ENCODE data around the gene DOCK10.
A peak's percentile ranks its signal among the peaks of the same experiment; 100 is the strongest.
"Not testable (repeated sequence)": the region's sequence is repeated elsewhere in the genome, so short reads cannot be mapped to it uniquely, and the experiment has no call there.

Gene DOCK10

DNA sequence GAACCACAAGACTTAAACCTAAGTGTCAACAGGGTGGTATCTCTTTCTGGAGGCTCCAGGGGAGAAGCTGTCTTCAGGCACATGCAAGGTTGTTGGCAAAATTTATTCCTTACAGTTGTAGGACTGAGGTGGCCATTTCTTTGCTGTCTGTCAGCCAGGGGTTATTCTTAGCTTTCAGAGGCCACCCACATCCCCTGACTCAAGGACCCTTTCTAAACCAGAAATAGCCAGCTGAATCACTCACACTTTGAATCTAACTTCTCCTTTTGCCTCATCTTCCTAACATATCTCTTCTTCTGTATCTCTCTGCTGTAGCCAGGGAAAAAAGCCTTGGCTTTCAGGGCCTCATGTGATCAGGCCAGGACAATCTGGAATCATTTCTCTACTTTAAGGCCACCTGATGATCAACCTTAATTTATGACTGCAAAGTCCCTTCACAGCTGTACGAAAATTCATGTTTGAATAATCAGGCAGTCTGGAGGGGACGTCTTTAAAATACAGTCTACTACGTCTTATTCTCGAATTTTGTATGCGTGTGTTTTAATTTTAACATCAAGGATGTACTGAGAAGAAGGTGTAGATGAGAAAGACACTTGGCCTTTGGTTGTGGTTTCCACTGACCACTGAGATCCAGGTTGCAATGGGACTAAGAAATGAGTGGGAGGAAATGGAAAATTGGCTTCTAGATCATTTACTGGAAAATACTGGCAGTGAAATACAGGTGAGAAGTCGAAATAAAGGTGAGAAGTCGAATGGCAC is 90.4 kb downstream of the DOCK10 start:
- DNase-seq, result no peak

DNA sequence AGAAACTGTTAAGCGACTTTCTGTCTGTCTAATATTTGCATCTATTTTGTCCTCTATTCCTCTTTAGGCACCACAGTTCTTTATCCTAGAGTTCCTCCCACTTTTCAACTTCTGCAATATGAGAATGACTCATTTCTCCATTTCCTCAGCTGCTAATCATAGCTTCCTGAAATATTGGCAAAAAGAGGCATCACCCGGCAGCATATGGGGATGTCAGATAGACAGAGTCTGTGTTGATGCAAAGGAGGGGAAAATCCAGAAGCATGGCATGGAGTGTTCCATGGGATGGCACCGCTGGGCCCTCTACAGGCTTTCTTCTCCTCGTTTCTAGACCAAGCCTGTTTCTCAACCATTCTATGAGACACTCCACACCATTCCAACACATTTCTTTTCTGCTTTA is 93.4 kb downstream of the DOCK10 start:
- no peak for DNase-seq

DNA sequence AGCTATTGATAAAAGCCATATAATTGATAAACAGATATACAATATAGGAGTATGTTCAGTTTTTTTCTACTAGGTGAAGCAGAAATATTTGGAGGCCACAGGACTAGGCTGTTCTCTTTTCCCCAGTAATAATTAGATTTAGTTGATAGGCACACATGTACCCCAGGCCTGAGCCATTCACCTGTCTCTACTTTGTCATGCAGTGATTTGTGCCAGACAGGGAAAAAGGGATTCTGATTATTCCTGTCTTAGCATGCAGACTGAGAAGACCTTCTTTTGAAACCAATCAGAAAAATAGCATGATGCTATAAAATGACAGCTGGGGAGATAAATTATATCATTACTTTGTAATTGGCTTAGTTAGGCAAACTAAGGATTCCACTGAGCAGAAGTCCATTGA is 94.3 kb downstream of the DOCK10 start:
- DNase-seq, result no peak

DNA sequence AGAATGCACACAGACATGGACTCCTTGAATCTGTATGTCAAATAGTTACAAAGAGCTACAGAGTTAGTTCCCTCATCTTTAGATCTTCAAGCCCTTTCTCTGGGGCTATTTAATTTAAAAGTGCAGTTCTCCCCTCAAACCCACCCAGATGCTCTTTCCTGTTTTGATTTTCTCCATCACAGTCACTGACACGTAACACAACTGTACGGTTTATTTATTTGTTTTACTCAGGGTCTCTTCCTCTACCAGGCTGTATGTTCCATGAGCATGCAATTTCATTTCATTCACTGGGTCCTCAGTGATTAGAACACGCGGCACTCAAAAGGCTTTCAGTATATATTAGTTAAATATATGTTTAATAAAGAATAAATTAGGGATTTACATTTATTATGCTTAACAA is 94.7 kb downstream of the DOCK10 start:
- no peak for DNase-seq

DNA sequence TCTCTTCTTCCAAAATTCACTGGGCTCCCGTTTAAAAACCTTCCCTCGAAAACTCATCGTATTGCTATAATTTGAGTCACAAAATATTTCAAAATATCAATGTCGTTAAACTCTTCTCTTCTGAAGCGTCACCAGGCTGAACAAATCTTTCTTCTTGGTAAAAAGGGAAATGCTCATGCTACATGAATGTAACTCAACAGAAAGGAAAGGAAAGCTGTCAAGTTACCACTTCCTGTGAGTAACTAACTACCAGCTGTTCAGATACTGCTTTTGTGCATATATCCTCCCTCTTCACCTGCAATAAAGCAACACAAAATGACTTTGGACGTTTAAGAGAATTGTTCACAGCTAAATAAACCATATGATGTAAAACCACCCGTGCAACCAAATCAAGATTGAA is 95.4 kb downstream of the DOCK10 start:
- no peak for DNase-seq

DNA sequence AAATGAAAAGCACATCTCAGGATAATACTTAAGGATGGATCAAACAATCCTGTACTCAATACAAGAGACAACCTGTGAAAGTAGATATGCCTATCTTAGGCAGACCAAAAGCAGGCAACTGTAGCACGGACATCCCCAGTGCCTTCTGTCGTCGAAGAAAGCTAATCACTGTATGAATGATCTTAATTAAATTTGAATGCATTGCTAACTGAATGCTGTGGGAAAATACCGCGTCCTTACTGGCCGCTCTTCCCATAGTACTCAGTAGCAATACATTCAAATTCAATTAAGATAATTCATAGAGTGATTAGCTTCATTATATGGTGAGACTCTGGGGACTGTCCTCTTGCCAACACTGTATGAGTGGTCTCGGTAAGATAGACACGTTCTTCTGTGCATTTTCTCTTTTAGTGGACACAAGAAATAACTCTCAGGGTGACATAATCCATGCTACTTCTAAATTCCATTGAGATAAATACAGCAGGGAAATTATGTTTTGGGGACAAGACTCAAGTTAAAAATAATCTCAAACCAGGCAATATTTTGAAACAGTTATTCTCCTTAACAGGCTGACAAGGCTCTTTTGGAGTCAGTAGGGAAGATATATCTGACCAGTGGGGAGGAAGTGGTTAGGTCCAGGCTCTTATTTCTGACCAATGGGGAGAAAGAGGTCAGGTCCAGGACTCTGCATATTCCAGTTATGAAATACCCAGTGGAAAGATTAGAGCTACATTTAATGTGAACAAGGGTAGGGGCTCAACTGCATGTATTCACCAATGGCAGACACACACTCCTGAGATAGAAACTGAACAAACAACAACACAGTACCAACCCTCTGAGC is 97.3 kb downstream of the DOCK10 start:
- DNase-seq, result peak in 1 of 58 donors; percentile 10

DNA sequence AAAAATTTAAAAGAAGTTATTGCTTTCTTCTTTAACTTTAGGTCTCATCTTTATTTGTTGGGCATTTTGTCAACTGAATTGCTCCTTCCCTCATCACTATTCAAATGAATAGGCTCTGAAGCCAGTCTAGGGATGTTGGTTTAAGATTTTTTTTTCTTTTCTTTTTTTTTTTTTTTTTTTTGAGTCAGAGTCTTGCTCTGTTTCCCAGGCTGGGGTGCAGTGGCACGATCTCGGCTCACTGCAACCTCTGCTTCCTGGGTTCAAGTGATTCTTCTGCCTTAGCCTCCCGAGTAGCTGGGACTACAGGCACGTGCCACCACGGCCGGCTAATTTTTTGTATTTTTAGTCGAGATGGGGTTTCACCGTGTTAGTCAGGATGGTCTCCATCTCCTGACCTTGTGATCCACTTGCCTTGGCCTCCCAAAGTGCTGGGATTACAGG is 98.6 kb downstream of the DOCK10 start:
- DNase-seq, result not testable (repeated sequence)

DNA sequence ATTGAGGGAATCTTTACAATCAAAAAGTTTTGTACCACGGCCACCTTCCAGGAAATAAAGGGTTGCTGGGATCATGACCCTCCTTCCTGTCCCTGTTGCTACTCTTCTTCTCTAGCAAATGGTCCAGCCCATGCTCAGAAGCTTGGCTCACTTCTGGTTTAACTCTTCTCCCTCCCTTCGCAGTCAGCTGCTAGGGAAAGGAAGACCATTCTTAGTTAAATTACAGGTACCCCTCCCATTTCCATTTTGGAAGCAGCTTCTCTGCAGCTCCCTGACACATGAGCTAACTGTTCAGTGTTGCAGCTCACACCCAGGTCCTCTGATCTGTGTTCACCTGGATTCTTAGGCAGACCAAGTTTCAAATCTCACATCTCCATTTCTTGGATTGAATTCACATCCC is 100.3 kb downstream of the DOCK10 start:
- DNase-seq, result no peak

DNA sequence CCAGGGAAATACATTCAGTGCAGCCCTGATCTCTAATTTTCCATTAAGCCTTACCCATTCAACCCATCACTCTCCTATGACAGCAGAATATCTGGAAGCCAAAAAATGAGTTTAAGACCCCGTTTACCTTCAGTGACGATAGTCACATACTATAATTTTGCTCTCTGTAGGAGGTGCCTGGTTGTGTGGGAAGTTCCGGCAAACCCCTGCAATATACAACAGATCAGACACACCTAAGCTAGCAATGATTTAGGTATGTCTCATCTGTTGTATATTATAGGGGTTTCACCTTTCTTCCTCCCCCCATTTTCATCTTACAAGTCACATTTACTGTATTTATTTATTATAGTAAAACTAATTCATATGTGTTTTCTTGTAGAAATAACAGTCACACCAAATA is 101.7 kb downstream of the DOCK10 start:
- no peak for DNase-seq

DNA sequence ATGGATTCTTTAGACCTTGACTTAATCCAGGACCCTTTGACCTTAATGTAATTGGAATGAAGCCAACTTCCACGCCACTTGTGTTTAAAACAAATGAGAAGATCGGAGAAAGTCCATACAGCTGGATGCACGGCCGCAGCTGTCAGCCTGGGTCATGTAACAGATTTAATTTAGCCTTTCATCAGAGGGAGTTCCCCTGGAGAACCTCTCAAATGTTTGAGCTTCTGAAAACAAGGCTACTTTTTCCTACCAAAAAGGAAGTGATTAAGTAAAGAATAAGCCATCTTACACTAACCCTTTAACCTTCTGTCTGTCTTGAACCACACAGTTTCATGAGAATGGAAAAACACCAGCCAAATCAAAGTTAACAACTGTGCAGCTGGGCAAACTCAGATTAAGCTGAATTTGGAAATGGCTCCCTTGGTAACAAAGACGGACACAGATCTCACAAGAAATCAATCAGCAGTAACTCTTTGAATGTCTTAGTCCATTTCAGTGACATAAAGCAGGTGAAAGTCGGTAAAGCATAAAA is 103.6 kb downstream of the DOCK10 start:
- no peak for DNase-seq

DNA sequence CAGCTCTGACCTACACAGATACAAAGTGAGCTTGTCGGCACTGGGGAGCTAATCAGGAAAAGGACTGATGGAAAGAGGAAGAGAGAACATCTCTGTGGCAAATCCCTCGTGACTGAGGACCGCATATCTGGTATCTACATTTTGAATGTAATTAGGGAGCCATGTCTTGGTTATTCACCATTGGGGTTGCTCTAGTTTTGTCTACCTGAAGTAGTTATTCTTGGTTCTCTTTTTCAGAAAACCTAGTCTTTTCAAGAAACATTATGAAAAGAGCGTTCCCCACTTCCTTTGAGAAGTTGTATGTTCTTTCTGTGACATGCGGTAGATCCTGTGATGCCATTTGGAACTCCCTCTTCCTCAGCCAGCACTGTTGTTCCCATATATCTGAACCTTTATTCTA is 104.4 kb downstream of the DOCK10 start:
- DNase-seq, result peak in 1 of 58 donors; percentile 13

DNA sequence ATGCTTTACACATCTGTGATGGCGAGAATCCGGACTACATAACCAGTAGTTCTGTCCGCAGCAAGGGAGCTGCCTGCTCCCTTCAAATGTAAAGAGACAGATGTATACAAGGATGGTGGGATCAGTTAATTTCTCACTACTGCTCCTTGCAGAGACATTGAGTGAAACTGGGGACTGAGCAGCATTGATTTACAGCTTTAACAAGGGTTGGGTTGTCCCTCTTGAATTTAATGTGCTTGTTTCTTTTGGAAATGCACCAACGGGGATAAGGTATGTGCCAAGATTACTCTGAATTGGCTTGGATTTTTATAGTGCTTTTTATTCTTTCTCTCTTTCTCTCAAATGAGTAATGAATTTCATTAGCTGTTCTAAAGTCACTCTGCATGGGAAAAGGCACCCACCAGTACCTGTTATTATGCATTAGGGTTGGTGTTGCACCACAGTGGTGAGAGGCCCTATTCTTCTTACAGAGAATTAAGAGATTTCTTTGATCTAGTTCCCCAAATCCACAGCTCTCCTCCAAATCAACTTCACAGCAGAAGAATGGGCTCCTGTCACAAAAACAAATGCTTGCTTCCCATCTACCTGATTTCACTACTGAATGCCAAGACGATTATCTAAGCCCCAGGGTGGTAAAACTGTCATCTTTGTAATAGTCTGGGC is 107.6 kb downstream of the DOCK10 start:
- DNase-seq, result no peak

DNA sequence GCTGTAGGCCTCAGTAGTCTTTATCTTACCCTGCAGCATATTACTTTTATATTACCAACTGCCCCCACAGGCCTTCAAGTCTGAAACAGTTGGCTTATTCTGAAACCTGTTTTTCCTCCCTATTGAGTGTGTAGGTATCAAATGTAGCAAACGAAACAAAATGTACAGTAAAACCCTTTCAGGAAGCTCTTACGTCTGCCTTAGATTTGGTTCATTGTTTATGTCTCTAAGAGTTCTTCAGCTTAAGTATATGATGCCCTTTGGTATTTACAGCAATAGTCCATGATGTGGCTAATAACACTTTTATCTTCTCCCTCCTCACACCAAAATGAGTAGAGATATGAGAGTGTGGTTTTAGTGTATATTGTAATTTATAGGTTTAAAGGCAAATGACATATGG is 108.8 kb downstream of the DOCK10 start:
- no peak for DNase-seq

DNA sequence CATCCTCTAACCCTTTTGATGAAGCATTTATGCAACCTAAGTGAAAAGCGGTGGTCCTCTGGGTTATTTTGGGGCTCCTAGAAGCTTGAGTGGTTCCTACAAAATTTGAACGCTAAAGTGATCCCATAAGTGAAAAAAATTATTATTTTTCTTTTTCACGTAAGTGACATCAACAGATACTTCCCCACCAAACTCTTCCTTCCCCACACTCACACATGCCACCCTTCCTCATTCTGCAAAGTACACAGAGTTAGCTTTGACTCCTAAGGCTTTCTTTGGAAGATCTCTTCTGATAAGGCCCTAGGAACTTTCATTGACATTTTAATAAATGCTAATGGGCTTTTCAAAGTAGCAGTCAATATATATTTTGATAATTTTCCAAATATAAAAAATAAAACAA is 109.7 kb downstream of the DOCK10 start:
- DNase-seq, result no peak

DNA sequence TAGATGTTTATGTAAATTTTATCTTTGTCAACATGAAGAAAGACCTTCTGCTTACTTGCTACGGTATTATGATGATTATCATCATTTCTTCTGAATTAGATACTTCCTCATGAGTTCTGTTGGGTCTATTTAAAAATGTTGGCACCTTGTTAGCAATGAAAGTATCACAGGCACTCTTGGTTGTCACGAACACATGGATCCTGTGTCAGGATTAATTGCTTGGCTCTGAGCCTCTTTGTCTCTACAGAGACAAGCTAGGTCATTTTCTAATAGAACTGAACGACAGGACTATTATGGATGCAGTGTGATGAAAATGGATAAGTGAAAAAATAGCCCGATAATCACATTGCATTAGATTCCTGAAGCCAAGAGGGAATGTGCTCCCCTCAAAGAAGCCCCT is 110.3 kb downstream of the DOCK10 start:
- DNase-seq, result no peak

DNA sequence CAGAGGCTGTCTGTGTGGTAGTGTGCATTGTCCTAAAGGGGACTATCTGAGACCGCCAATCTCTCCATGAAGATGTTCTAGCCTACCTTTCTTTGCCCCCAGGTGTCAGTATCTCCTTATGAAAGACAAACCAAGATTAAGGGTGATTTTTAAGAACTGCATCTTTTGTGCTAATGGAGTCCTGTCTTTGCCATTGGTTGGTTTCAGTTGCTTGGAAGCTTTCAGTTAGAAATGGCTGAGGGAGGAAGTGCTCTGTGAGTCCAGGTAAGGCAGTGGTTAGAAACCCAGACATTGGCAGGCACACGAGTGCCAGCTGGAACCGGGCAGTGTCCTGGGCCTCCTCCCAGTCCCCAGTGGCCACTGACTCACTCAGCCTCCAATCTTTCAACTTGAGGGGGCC is 111.3 kb downstream of the DOCK10 start:
- no peak for DNase-seq

DNA sequence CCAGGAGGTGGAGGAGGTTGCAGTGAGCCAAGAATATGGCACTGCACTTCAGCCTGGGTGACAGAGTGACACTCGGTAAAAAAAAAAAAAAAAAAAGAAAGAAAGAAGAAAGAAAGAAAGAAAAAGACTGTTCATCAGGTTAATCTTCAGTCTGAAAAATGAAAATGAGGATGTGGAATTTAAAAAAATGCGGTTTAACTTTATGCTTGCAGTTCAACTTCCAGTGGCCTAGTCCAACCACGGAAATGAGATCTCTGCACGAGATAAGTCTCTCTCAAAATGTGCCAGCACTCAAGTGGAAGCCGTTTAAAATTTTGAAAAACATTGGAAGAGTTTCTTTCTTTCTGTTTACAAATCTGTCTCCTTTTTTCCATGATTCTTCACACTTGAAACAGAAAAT is 112.1 kb downstream of the DOCK10 start:
- no peak for DNase-seq

DNA sequence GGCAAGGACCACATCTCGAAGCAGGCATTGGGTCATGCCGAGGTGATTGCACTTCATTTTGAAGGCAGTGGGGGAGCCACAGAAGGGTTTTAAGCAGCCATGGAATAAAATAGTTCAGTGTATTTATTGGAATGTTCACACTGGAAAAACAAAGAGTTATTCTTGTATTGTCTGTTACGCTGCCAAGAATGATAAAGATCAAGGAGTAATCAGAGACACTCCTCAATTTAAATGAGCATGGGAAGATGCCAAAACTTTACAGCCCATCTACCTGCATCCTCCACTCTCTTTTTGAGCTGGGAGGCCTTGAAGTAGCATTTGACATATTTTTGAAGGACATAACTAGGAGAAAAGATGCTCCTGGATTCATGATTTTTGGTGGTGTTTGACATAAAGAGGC is 112.8 kb downstream of the DOCK10 start:
- DNase-seq, result no peak

DNA sequence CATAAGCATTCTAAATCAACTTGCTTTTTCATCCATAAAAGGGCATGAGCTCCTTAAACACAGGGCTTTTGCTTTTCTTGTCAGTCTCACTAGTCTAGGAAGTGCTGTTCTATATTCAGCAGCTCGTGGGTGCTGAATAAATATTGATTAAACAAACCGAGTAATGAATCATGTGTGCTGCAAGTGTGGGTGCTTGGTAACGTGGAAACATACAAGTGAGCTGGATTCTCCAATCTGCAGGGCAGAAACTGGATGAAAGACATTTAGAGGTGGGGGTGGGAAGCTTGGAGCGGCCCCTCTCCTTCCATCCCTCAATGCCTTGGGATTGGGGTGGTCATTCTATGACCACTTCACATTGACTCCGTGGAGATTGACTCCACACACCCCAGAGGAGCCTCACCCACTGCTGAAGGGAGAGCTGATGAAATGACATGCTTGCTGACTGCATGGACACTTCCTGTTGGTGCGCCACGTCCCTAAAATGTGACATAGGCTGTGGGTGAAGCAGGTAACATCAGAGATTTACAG is 114.6 kb downstream of the DOCK10 start:
- DNase-seq, result peak in 1 of 58 donors; percentile 24

DNA sequence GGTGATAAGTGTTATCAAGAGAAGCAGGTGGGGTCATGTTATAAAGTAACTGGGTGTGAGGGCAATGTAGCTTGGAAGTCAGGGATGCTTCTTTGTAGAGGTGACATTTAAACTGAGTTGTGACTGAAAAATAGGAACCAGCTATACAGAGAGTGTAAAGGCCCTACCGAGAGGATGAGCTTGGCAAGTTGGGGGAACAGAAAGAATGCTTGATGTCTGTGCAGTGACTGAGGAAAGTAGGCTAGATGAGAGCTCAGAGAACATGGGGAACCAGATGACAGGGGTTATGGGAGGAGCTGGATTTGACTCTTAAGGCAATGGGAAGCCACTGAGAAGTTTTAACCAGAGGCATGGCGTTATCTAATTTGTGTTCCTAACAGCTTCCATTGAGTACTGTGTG is 115.3 kb downstream of the DOCK10 start:
- DNase-seq, result no peak

DNA sequence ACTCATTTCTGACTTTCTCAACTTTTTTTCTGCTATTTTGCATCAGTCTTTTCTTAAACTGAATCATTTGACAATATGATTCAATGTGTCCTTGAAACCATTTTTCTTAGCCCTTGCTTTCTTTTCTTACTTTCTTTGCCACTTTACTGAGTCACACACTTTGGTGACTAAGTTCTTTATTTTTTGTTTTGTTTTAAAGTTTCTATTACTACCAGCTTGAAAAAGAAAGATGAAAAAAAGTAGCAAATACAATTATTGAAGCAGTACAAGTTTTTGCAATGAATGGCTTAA is 116.5 kb downstream of the DOCK10 start:
- no peak for DNase-seq
